HepG2 (cell line): ENCODE results near the gene OR13C3. TPM values are rescaled to one million over a fixed set of nuclear protein-coding genes. Genes with fewer than 3 reads are reported as not detected.

Source experiments
- ATAC-seq: fragments of 200-7000 bp; cut with Tn5 transposase; 3 replicates; pipeline ENCODE4 v1.9.1; 2020; ENCODE audit warnings: mild to moderate bottlenecking, moderate library complexity
- BruUV-seq: library from RNA; stranded (reverse); fragments of 400-500 nt; replicated peaks from 2 replicates; lab custom pipeline; 2021; lab: Mats Ljungman, UMichigan
- CTCF ChIA-PET: fragments of 300-600 bp; formaldehyde crosslinking; extraction: SDS; loops from one replicate; lab custom pipeline; 2021; ENCODE audit warnings: low total read pairs, inconsistent platforms, low intra/inter-chr PET ratio; lab: Yijun Ruan, JAX
- POLR2A ChIA-PET: fragments of 350-600 bp; sonication (Branson Sonifier 250); formaldehyde crosslinking; loops from one replicate; lab custom pipeline; 2020; ENCODE audit warnings: antibody characterized with exemption, inconsistent platforms; lab: Yijun Ruan, JAX
- DNase-seq: peaks from one replicate; pipeline ENCODE4 v3.0.0-alpha.2; 2015; ENCODE audit warnings: low spot score
- FAIRE-seq: peaks from 3 replicates; lab custom pipeline; 2011; peaks lifted over from hg19 to GRCh38; lab: Jason Lieb, UNC
- H2AFZ ChIP-seq: one replicate; pipeline ENCODE4 v1.6.1; 2011; ENCODE audit warnings: low read length, inconsistent platforms
- H3K27ac ChIP-seq: fragments of 300-600 bp; 3 replicates; pipeline ENCODE4 v1.8.0; 2011; ENCODE audit warnings: mixed run types, mild to moderate bottlenecking, mixed read lengths, low read length, inconsistent platforms; ENCODE audit not compliant: insufficient read depth; ENCODE audit errors: extremely low read length
- H3K27me3 ChIP-seq, 2 experiments: fragments of 200-600 bp in 1 of 2; 2 replicates in 1 of 2; 3 replicates in 1 of 2; pipeline versions ENCODE4 v1.6.0 to v1.8.0; 2011; ENCODE audit warnings: low read length in 2 of 2, mild to moderate bottlenecking in 2 of 2, moderate library complexity in 2 of 2, inconsistent platforms in 1 of 2; ENCODE audit not compliant: insufficient read depth in 2 of 2, control insufficient read depth in 1 of 2
- H3K36me3 ChIP-seq, 2 experiments: fragments of 200-600 bp in 1 of 2; replicated peaks in 1 of 2; 2 replicates in 1 of 2; 3 replicates in 1 of 2; pipeline versions ENCODE4 v1.5.1 to v1.8.0; 2011; ENCODE audit warnings: low read length in 2 of 2, inconsistent platforms in 1 of 2; ENCODE audit not compliant: insufficient read depth in 2 of 2, control insufficient read depth in 1 of 2
- H3K4me1 ChIP-seq: 2 replicates; pipeline ENCODE4 v1.5.1; 2012; ENCODE audit warnings: low read length, inconsistent platforms; ENCODE audit not compliant: insufficient read depth
- H3K4me2 ChIP-seq: 2 replicates; pipeline ENCODE4 v1.6.0; 2011; ENCODE audit warnings: low read depth, low read length, inconsistent platforms
- H3K4me3 ChIP-seq, 3 experiments: fragments of 200-600 bp in 1 of 3; sonication (generic), shearing (Covaris generic) in 1 of 3; replicated peaks in 1 of 3; 2 replicates each; pipeline ENCODE4 v1.5.1; 2011 to 2016; ENCODE audit warnings: low read length in 3 of 3, inconsistent platforms in 2 of 3, low read depth in 2 of 3, mild to moderate bottlenecking in 2 of 3, control low read depth in 1 of 3, mixed read lengths in 1 of 3; ENCODE audit not compliant: insufficient read depth in 1 of 3
- H3K79me2 ChIP-seq: one replicate; pipeline ENCODE4 v1.6.1; 2011; ENCODE audit warnings: low read length, inconsistent platforms; ENCODE audit not compliant: insufficient read depth
- H3K9ac ChIP-seq: 2 replicates; pipeline ENCODE4 v1.6.0; 2011; ENCODE audit warnings: mild to moderate bottlenecking, low read depth, low read length, inconsistent platforms; ENCODE audit not compliant: insufficient read depth
- H3K9me3 ChIP-seq: 2 replicates; pipeline ENCODE4 v1.5.1; 2012; ENCODE audit warnings: mild to moderate bottlenecking, low read length
- H4K20me1 ChIP-seq: 2 replicates; pipeline ENCODE4 v1.6.0; 2011; ENCODE audit warnings: inconsistent platforms, mild to moderate bottlenecking, low read length, moderate library complexity; ENCODE audit not compliant: insufficient read depth
- ARNT ChIP-seq: fragments of 450-650 bp; IDR thresholded peaks from 2 replicates; pipeline ENCODE4 v1.6.1; 2017
- ATF1 ChIP-seq: IDR thresholded peaks from 2 replicates; pipeline ENCODE4 v1.6.1; 2016; ENCODE audit warnings: mild to moderate bottlenecking, control low read depth
- HMGA1 ChIP-seq: sonication (generic); formaldehyde crosslinking; conservative IDR thresholded peaks from 2 replicates; pipeline ENCODE4 v1.4.0; 2020; ENCODE audit warnings: missing genetic modification reagents
- HNRNPK ChIP-seq: fragments of 200-400 bp; formaldehyde crosslinking; IDR thresholded peaks from 2 replicates; pipeline ENCODE4 v1.6.1; 2018; ENCODE audit warnings: low read length, low read depth, moderate library complexity, mild to moderate bottlenecking; ENCODE audit not compliant: poor library complexity, severe bottlenecking
- KLF16 ChIP-seq, 2 experiments: sonication (generic) in 1 of 2; formaldehyde crosslinking in 1 of 2; IDR thresholded peaks; 2 replicates each; pipeline versions ENCODE4 v1.6.1 to v1.8.0; 2016 to 2023; ENCODE audit warnings: missing genetic modification reagents in 2 of 2, missing compliant biosample characterization in 1 of 2
- PCBP2 ChIP-seq: fragments of 200-400 bp; formaldehyde crosslinking; optimal IDR thresholded peaks from 2 replicates; pipeline ENCODE3; 2018; ENCODE audit warnings: low read length, low read depth; ENCODE audit not compliant: poor library complexity, severe bottlenecking
- RFX3 ChIP-seq: IDR thresholded peaks from 2 replicates; pipeline ENCODE4 v1.6.1; 2016; ENCODE audit warnings: missing biosample characterization, missing genetic modification reagents
- ZFP36L1 ChIP-seq: sonication (generic); formaldehyde crosslinking; IDR thresholded peaks from 2 replicates; pipeline ENCODE4 v1.8.0; 2022; ENCODE audit warnings: mild to moderate bottlenecking, missing genetic modification reagents, moderate library complexity
- ZFP62 ChIP-seq: sonication (generic); formaldehyde crosslinking; IDR thresholded peaks from 2 replicates; pipeline ENCODE4 v1.4.0; 2020; ENCODE audit warnings: missing genetic modification reagents
- ZNF12 ChIP-seq: sonication (generic); formaldehyde crosslinking; IDR thresholded peaks from 2 replicates; pipeline ENCODE4 v1.5.0; 2020; ENCODE audit warnings: missing genetic modification reagents
- ZNF256 ChIP-seq: sonication (generic); formaldehyde crosslinking; conservative IDR thresholded peaks from 2 replicates; pipeline ENCODE4 v1.4.0; 2020; ENCODE audit warnings: missing genetic modification reagents
- ZNF557 ChIP-seq: sonication (generic); formaldehyde crosslinking; IDR thresholded peaks from 2 replicates; pipeline ENCODE4 v1.4.0; 2020; ENCODE audit warnings: missing genetic modification reagents
- ZNF713 ChIP-seq: sonication (generic); formaldehyde crosslinking; IDR thresholded peaks from 2 replicates; pipeline ENCODE4 v1.4.0; 2020; ENCODE audit warnings: mild to moderate bottlenecking, missing genetic modification reagents
- WGBS: methylation state at CpG from one replicate; pipeline ENCODE4 v1.1.6; 2017; ENCODE audit warnings: low lambda C conversion rate; 5-methylcytosine and 5-hydroxymethylcytosine counted together
- in situ Hi-C: cut with HindIII; loops from 2 replicates; pipeline ENCODE4 v1.10.0; 2017; ENCODE audit warnings: low pct_unique_long_range_greater_than_20kb; ENCODE audit not compliant: extremely low pct_ligation_motif_present
- intact Hi-C: fragments of 100-400 bp; cut with micrococcal nuclease; formaldehyde crosslinking; loops from one replicate; pipeline ENCODE4 v1.10.0; 2022; ENCODE audit not compliant: unreplicated experiment
- polyA plus RNA-seq, 8 experiments: library from polyadenylated mRNA; depleted of rRNA in 3 of 8; stranded (reverse) in 7 of 8; unstranded in 1 of 8; fragments of >200 nt; fragmentation: Illumina TruSeq in 4 of 8; extraction: Trizol in 4 of 8; gene quantifications; 2 replicates each; pipeline versions ENCODE4 v1.2.1 to v1.2.3, GENCODE V29; 2011 to 2016; ENCODE audit warnings: low read depth in 4 of 8, missing spikeins in 1 of 8, mixed read lengths in 1 of 8; ENCODE audit not compliant: insufficient read depth in 1 of 8
- total RNA-seq, 5 experiments: library from RNA; depleted of rRNA; stranded (reverse); fragments of >200 nt; fragmentation: Illumina TruSeq; extraction: Trizol; gene quantifications; 2 replicates each; pipeline ENCODE4 v1.2.3, GENCODE V29; 2016; ENCODE audit warnings: low read depth in 1 of 5
- TF ChIP-seq, protein P1 (sequence below): sonication (generic); formaldehyde crosslinking; IDR thresholded peaks from 2 replicates; pipeline ENCODE4 v1.4.0; 2020; ENCODE audit warnings: missing genetic modification reagents
- TF ChIP-seq, protein P2 (sequence below): sonication (generic); formaldehyde crosslinking; IDR thresholded peaks from 2 replicates; pipeline ENCODE4 v1.5.0; 2020; ENCODE audit warnings: missing genetic modification reagents

Gene OR13C3
- total and polyA plus RNA-seq, 2 of the 13 experiments (the other 11 are each of a cell fraction or from before 2014, with no cell fraction given), result not detected

- no peak for ATAC-seq
- Histone ChIP-seq H3K4me1 (no peaks in the 10 kb centered on the region), H3K4me3 (no peak overlapping the region), H2AFZ (no peak overlapping the region), H3K27me3 (no peaks in the 10 kb centered on the region), H3K9me3 (no peaks in the 10 kb centered on the region), H3K4me2 (no peak overlapping the region), H4K20me1 (no peaks in the 10 kb centered on the region), H3K36me3 (no peaks in the 10 kb centered on the region), H3K27ac (no peak overlapping the region), H3K9ac (no peak overlapping the region), H3K79me2 (no peaks in the 10 kb centered on the region)
- in situ Hi-C loops (no loop called here), intact Hi-C loops (no loop called here)
- no TSS peak for BruUV-seq
- POLR2A ChIA-PET, result no interaction called here
- CTCF ChIA-PET, result no interaction called here
- TF ChIP-seq ZNF12 (CRISPR knock-in tag) (no peak), RFX3 (CRISPR knock-in tag) (no peak), ZFP36L1 (no peak), HNRNPK (peak; percentile 94), ZNF557 (CRISPR knock-in tag) (no peak), PCBP2 (peak; percentile 72)
- no peak for FAIRE-seq
- no peak for DNase-seq
- 0% methylated on average over 1 of the region's 1 CpG for WGBS
These were observed 2.6 kb upstream of the OR13C3 start for GRCh38 chr9:104539275-104539674.

- Histone ChIP-seq H3K9me3 (no peaks in the 10 kb centered on the region), H3K4me1 (no peaks in the 10 kb centered on the region), H3K36me3 (no peaks in the 10 kb centered on the region), H3K4me2 (no peak within 1 kb of the TSS), H3K4me3 (no peak within 1 kb of the TSS), H3K27ac (no peak within 1 kb of the TSS), H3K27me3 (peaks cover 0 to 1% of the 10 kb centered on the region in 2 experiments; a peak in 1 of 5 replicates), H3K9ac (no peak within 1 kb of the TSS), H3K79me2 (no peaks in the 10 kb centered on the region), H2AFZ (no peak within 1 kb of the TSS), H4K20me1 (no peaks in the 10 kb centered on the region)
- no peak for TF ChIP-seq ZNF256
- TF ChIP-seq ATF1, result no peak
- no peak for TF ChIP-seq HMGA1 (CRISPR knock-in tag)
- TF ChIP-seq, protein P1, sequence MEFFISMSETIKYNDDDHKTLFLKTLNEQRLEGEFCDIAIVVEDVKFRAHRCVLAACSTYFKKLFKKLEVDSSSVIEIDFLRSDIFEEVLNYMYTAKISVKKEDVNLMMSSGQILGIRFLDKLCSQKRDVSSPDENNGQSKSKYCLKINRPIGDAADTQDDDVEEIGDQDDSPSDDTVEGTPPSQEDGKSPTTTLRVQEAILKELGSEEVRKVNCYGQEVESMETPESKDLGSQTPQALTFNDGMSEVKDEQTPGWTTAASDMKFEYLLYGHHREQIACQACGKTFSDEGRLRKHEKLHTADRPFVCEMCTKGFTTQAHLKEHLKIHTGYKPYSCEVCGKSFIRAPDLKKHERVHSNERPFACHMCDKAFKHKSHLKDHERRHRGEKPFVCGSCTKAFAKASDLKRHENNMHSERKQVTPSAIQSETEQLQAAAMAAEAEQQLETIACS (CRISPR knock-in tag), result no peak
- no peak for TF ChIP-seq ZFP62 (CRISPR knock-in tag)
- no peak for TF ChIP-seq KLF16 (CRISPR knock-in tag; IDR thresholded peaks at IDR 0.05)
- TF ChIP-seq, protein P2, sequence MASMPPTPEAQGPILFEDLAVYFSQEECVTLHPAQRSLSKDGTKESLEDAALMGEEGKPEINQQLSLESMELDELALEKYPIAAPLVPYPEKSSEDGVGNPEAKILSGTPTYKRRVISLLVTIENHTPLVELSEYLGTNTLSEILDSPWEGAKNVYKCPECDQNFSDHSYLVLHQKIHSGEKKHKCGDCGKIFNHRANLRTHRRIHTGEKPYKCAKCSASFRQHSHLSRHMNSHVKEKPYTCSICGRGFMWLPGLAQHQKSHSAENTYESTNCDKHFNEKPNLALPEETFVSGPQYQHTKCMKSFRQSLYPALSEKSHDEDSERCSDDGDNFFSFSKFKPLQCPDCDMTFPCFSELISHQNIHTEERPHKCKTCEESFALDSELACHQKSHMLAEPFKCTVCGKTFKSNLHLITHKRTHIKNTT (CRISPR knock-in tag), result no peak
- TF ChIP-seq ARNT, result no peak
- no peak for TF ChIP-seq ZNF713 (CRISPR knock-in tag)
- FAIRE-seq (no peak), DNase-seq (no peak), ATAC-seq (no peak)
- ChIA-PET CTCF (no interaction called here), POLR2A (no interaction called here)
- no TSS peak for BruUV-seq
- intact Hi-C loops, result no loop called here
- in situ Hi-C loops, result no loop called here
These were observed 9.5 kb downstream of the OR13C3 start, which contains the start of gene OR13C4 for GRCh38 chr9:104527109-104527508. OR13C4 (minus strand) TSS chr9:104527209; CDS start chr9:104527209, 0 bp downstream.
